Gastroesophageal sphincter (tissue), 3 donors: ENCODE measurements around the gene PERCC1.

Source experiments
- CTCF ChIP-seq, 4 experiments: fragments of 200-600 bp in 2 of 4; fragments of 450-650 bp in 2 of 4; sonication (generic) in 1 of 4; IDR thresholded peaks; one replicate each; pipeline ENCODE4 v1.5.1; 2017 to 2019; ENCODE audit warnings: antibody characterized with exemption in 4 of 4, mild to moderate bottlenecking in 2 of 4, moderate library complexity in 2 of 4
- EP300 ChIP-seq: sonication (generic); formaldehyde crosslinking; IDR thresholded peaks from one replicate; pipeline ENCODE4 v1.6.1; 2017; ENCODE audit warnings: antibody characterized with exemption, mild to moderate bottlenecking
- POLR2A ChIP-seq, 2 donors: fragments of 450-650 bp; IDR thresholded peaks; one replicate each; pipeline ENCODE4 v1.6.1; 2017; ENCODE audit warnings: antibody characterized with exemption in 2 of 2, mild to moderate bottlenecking in 2 of 2, moderate library complexity in 1 of 2

GRCh38 chr16:1451702-1452392 is 21.0 kb downstream of the PERCC1 start:
- TF ChIP-seq POLR2A (IDR thresholded peaks at IDR 0.05) (no peak), CTCF (IDR thresholded peaks at IDR 0.05) (no peak), EP300 (no peak)
